DOHH2 (cell line): ENCODE data around the gene DOCK4.

Experiments
- H3F3A ChIP-seq: fragments of 200-600 bp; sonication (generic), shearing (Covaris generic); 2 replicates; pipeline ENCODE4 v1.6.0; 2016; ENCODE audit warnings: antibody characterized with exemption, mild to moderate bottlenecking; ENCODE audit not compliant: control insufficient read depth, insufficient read depth
- H3K27ac ChIP-seq: fragments of 200-600 bp; sonication (generic); 2 replicates; pipeline ENCODE4 v1.5.1; 2014; ENCODE audit warnings: low read depth, mild to moderate bottlenecking, low read length, moderate library complexity
- H3K27me3 ChIP-seq: fragments of 200-600 bp; sonication (generic); 2 replicates; pipeline ENCODE4 v1.6.1; 2014; ENCODE audit warnings: mild to moderate bottlenecking, low read length, mixed read lengths; ENCODE audit not compliant: control insufficient read depth
- H3K36me3 ChIP-seq: fragments of 200-600 bp; sonication (generic); 2 replicates; pipeline ENCODE4 v1.6.1; 2014; ENCODE audit warnings: mild to moderate bottlenecking, low read length, moderate library complexity, mixed read lengths; ENCODE audit not compliant: control insufficient read depth
- H3K4me1 ChIP-seq: fragments of 200-600 bp; sonication (generic); 2 replicates; pipeline ENCODE4 v1.6.1; 2014; ENCODE audit warnings: mild to moderate bottlenecking, low read length, mixed read lengths; ENCODE audit not compliant: control insufficient read depth
- H3K4me2 ChIP-seq: fragments of 200-600 bp; sonication (generic); 2 replicates; pipeline ENCODE4 v1.6.0; 2014; ENCODE audit warnings: mild to moderate bottlenecking, low read length, moderate library complexity
- H3K4me3 ChIP-seq: fragments of 200-600 bp; sonication (generic); 2 replicates; pipeline ENCODE4 v1.5.1; 2014; ENCODE audit warnings: mild to moderate bottlenecking, low read length, mixed read lengths
- H3K79me2 ChIP-seq: fragments of 200-600 bp; sonication (generic); 2 replicates; pipeline ENCODE4 v1.6.1; 2014; ENCODE audit warnings: mild to moderate bottlenecking, low read length, mixed read lengths; ENCODE audit not compliant: control insufficient read depth
- H3K9me2 ChIP-seq: fragments of 200-600 bp; sonication (generic); replicated peaks from 2 replicates; pipeline ENCODE4 v1.6.1; 2014; ENCODE audit warnings: mild to moderate bottlenecking, low read length, mixed read lengths; ENCODE audit not compliant: control insufficient read depth
- H3K9me3 ChIP-seq: fragments of 200-600 bp; sonication (generic); 2 replicates; pipeline ENCODE4 v1.6.1; 2014; ENCODE audit warnings: antibody characterized with exemption, low read length, mixed read lengths; ENCODE audit not compliant: control insufficient read depth, insufficient read depth
- H4K20me1 ChIP-seq: fragments of 200-600 bp; sonication (generic); 2 replicates; pipeline ENCODE4 v1.6.0; 2014; ENCODE audit warnings: low read depth, mild to moderate bottlenecking, antibody characterized with exemption, low read length, moderate library complexity; ENCODE audit not compliant: control insufficient read depth, insufficient read depth
- CTCF ChIP-seq: fragments of 200-600 bp; sonication (generic); IDR thresholded peaks from one replicate; pipeline ENCODE4 v1.5.1; 2014; ENCODE audit warnings: antibody characterized with exemption, mild to moderate bottlenecking, low read depth, low read length; ENCODE audit not compliant: poor library complexity, severe bottlenecking
- EZH2phosphoT487 ChIP-seq: fragments of 200-600 bp; sonication (generic); IDR thresholded peaks from 2 replicates; pipeline ENCODE4 v1.6.1; 2017; ENCODE audit warnings: borderline replicate concordance, mild to moderate bottlenecking, antibody characterized with exemption, low read length, moderate library complexity, mixed read lengths

DOCK4 gene

GRCh38 chr7:111740942-111741341 is 465.3 kb downstream of the DOCK4 start:
- no peak overlapping the region for H3K4me3 ChIP-seq
- H3K27ac ChIP-seq: no peak overlapping the region
- no peaks in the 10 kb centered on the region for H3K79me2 ChIP-seq
- no peaks in the 10 kb centered on the region for H3F3A ChIP-seq
- H3K9me3 ChIP-seq: no peaks in the 10 kb centered on the region
- H3K36me3 ChIP-seq: no peaks in the 10 kb centered on the region
- H4K20me1 ChIP-seq: no peaks in the 10 kb centered on the region
- TF ChIP-seq CTCF (no peak), EZH2phosphoT487 (no peak)
- H3K4me1 ChIP-seq: no peaks in the 10 kb centered on the region
- no peaks in the 10 kb centered on the region for H3K9me2 ChIP-seq
- peaks cover 6% of the 10 kb centered on the region for H3K27me3 ChIP-seq
- H3K4me2 ChIP-seq: no peak overlapping the region

GRCh38 chr7:111736552-111736874 is 469.7 kb downstream of the DOCK4 start:
- Histone ChIP-seq H3K36me3 (no peaks in the 10 kb centered on the region), H3K27me3 (peaks cover 7% of the 10 kb centered on the region), H4K20me1 (no peaks in the 10 kb centered on the region), H3K9me3 (no peaks in the 10 kb centered on the region), H3K4me1 (no peaks in the 10 kb centered on the region), H3K4me3 (no peak overlapping the region), H3K9me2 (no peaks in the 10 kb centered on the region), H3K27ac (no peak overlapping the region), H3K79me2 (no peaks in the 10 kb centered on the region), H3F3A (no peaks in the 10 kb centered on the region), H3K4me2 (no peak overlapping the region)
- TF ChIP-seq EZH2phosphoT487 (no peak), CTCF (no peak)

GRCh38 chr7:111735661-111736551 is 470.3 kb downstream of the DOCK4 start:
- peaks cover 7% of the 10 kb centered on the region for H3K27me3 ChIP-seq
- no peaks in the 10 kb centered on the region for H3K9me3 ChIP-seq
- no peaks in the 10 kb centered on the region for H3K79me2 ChIP-seq
- no peaks in the 10 kb centered on the region for H3K4me1 ChIP-seq
- peak; percentile 91 for TF ChIP-seq CTCF
- no peak for TF ChIP-seq EZH2phosphoT487
- H3K36me3 ChIP-seq: no peaks in the 10 kb centered on the region
- no peak overlapping the region for H3K4me2 ChIP-seq
- no peaks in the 10 kb centered on the region for H4K20me1 ChIP-seq
- H3K9me2 ChIP-seq: no peaks in the 10 kb centered on the region
- no peak overlapping the region for H3K27ac ChIP-seq
- no peaks in the 10 kb centered on the region for H3F3A ChIP-seq
- no peak overlapping the region for H3K4me3 ChIP-seq
